OCI-LY1 (cell line): ENCODE measurements around the gene CASS4.

ENCODE experiments used
- H2AFZ ChIP-seq: fragments of 200-600 bp; sonication (generic), shearing (Covaris generic); 2 replicates; pipeline ENCODE4 v1.6.0; 2014; ENCODE audit warnings: antibody characterized with exemption, mild to moderate bottlenecking, low read length
- H3F3A ChIP-seq: fragments of 200-600 bp; sonication (generic), shearing (Covaris generic); 2 replicates; pipeline ENCODE4 v1.6.0; 2014; ENCODE audit warnings: mild to moderate bottlenecking, antibody characterized with exemption, low read length, moderate library complexity; ENCODE audit not compliant: insufficient read depth
- H3K27ac ChIP-seq: fragments of 200-600 bp; sonication (generic); 2 replicates; pipeline ENCODE4 v1.5.1; 2014; ENCODE audit warnings: low read length, mixed run types, mild to moderate bottlenecking, low read depth; ENCODE audit not compliant: poor library complexity, severe bottlenecking
- H3K27me3 ChIP-seq: fragments of 200-600 bp; sonication (generic); 2 replicates; pipeline ENCODE4 v1.6.0; 2014; ENCODE audit warnings: antibody characterized with exemption, mild to moderate bottlenecking, low read length, moderate library complexity; ENCODE audit not compliant: insufficient read depth
- H3K36me3 ChIP-seq: fragments of 200-600 bp; sonication (generic); 2 replicates; pipeline ENCODE4 v1.6.1; 2014; ENCODE audit warnings: mild to moderate bottlenecking, antibody characterized with exemption, low read length, moderate library complexity, mixed read lengths; ENCODE audit not compliant: insufficient read depth
- H3K4me1 ChIP-seq: fragments of 200-600 bp; sonication (generic); 2 replicates; pipeline ENCODE4 v1.5.1; 2014; ENCODE audit warnings: mild to moderate bottlenecking, low read length, moderate library complexity; ENCODE audit not compliant: insufficient read depth, severe bottlenecking
- H3K4me2 ChIP-seq: fragments of 200-600 bp; sonication (generic), shearing (Covaris generic); 2 replicates; pipeline ENCODE4 v1.6.1; 2014; ENCODE audit warnings: low read length
- H3K4me3 ChIP-seq: fragments of 200-600 bp; sonication (generic); 2 replicates; pipeline ENCODE4 v1.5.1; 2014; ENCODE audit warnings: low read length, low read depth, mild to moderate bottlenecking, mixed read lengths; ENCODE audit not compliant: poor library complexity, severe bottlenecking
- H3K79me2 ChIP-seq: fragments of 200-600 bp; shearing (Covaris generic); 2 replicates; pipeline ENCODE4 v1.6.1; 2016; ENCODE audit warnings: mixed run types, low read length, mixed read lengths; ENCODE audit not compliant: insufficient read depth
- H3K9ac ChIP-seq: fragments of 200-600 bp; sonication (generic), shearing (Covaris generic); 2 replicates; pipeline ENCODE4 v1.6.1; 2014; ENCODE audit warnings: mild to moderate bottlenecking, low read length, mixed read lengths
- H3K9me2 ChIP-seq: fragments of 200-600 bp; sonication (generic), shearing (Covaris generic); 2 replicates; pipeline ENCODE4 v1.6.1; 2014; ENCODE audit warnings: low read depth, mild to moderate bottlenecking, low read length, mixed read lengths
- H3K9me3 ChIP-seq: fragments of 200-600 bp; shearing (Covaris generic); 2 replicates; pipeline ENCODE4 v1.6.1; 2014; ENCODE audit warnings: low read length, mixed read lengths
- H4K20me1 ChIP-seq: fragments of 200-600 bp; sonication (generic), shearing (Covaris generic); 2 replicates; pipeline ENCODE4 v1.6.0; 2016; ENCODE audit warnings: mild to moderate bottlenecking, low read length; ENCODE audit not compliant: insufficient read depth
- CTCF ChIP-seq: fragments of 200-600 bp; sonication (generic), shearing (Covaris generic); IDR thresholded peaks from 2 replicates; pipeline ENCODE4 v1.5.1; 2017; ENCODE audit warnings: mild to moderate bottlenecking, antibody characterized with exemption, low read length, moderate library complexity, mixed read lengths
- EZH2 ChIP-seq: fragments of 200-600 bp; sonication (generic), shearing (Covaris generic); IDR thresholded peaks from 2 replicates; pipeline ENCODE4 v1.8.0; 2017; ENCODE audit warnings: borderline replicate concordance, mixed run types, mild to moderate bottlenecking, antibody characterized with exemption, low read length, moderate library complexity, mixed read lengths

CASS4 gene

GRCh38 chr20:56412949-56413348 lies 889 bp downstream of the CASS4 start:
- H3K4me2 ChIP-seq, result no peak overlapping the region
- H3K27me3 ChIP-seq, result no peaks in the 10 kb centered on the region
- no peaks in the 10 kb centered on the region for H4K20me1 ChIP-seq
- H3K27ac ChIP-seq, result no peak overlapping the region
- peaks cover 11% of the 10 kb centered on the region; the same call in 1 of the 2 replicates for H3K36me3 ChIP-seq
- H3K4me3 ChIP-seq, result no peak overlapping the region
- no peaks in the 10 kb centered on the region for H3K79me2 ChIP-seq
- TF ChIP-seq EZH2, result no peak
- TF ChIP-seq CTCF, result no peak
- H2AFZ ChIP-seq, result no peak overlapping the region
- H3K4me1 ChIP-seq, result peaks cover 12% of the 10 kb centered on the region
- H3K9me3 ChIP-seq, result no peaks in the 10 kb centered on the region
- no peaks in the 10 kb centered on the region for H3K9me2 ChIP-seq
- H3F3A ChIP-seq, result no peaks in the 10 kb centered on the region
- no peak overlapping the region for H3K9ac ChIP-seq

GRCh38 chr20:56414842-56415765 lies 3.0 kb downstream of the CASS4 start:
- Histone ChIP-seq H3K36me3 (no peaks in the 10 kb centered on the region), H4K20me1 (no peaks in the 10 kb centered on the region), H3F3A (no peaks in the 10 kb centered on the region), H3K4me1 (peaks cover 12% of the 10 kb centered on the region), H3K27me3 (no peaks in the 10 kb centered on the region), H3K79me2 (no peaks in the 10 kb centered on the region), H3K9ac (no peak overlapping the region), H3K27ac (no peak overlapping the region), H3K9me2 (no peaks in the 10 kb centered on the region), H2AFZ (no peak overlapping the region), H3K9me3 (no peaks in the 10 kb centered on the region), H3K4me2 (no peak overlapping the region), H3K4me3 (no peak overlapping the region)
- TF ChIP-seq CTCF (no peak), EZH2 (no peak)

GRCh38 chr20:56417402-56417801 lies 5.3 kb downstream of the CASS4 start:
- Histone ChIP-seq H3K4me3 (no peak overlapping the region), H3K9me2 (no peaks in the 10 kb centered on the region), H3F3A (no peaks in the 10 kb centered on the region), H2AFZ (no peak overlapping the region), H3K79me2 (no peaks in the 10 kb centered on the region), H3K4me1 (no peaks in the 10 kb centered on the region), H3K9me3 (no peaks in the 10 kb centered on the region), H3K4me2 (no peak overlapping the region), H3K27ac (no peak overlapping the region), H3K27me3 (no peaks in the 10 kb centered on the region), H4K20me1 (no peaks in the 10 kb centered on the region), H3K36me3 (no peaks in the 10 kb centered on the region), H3K9ac (no peak overlapping the region)
- TF ChIP-seq EZH2 (no peak), CTCF (no peak)
